Karpas-422 (cell line): ENCODE data around the gene ZNF160. TPM values are rescaled to one million over a fixed set of nuclear protein-coding genes. Genes with fewer than 3 reads are reported as not detected.
"Not testable (repeated sequence)": the region's sequence is repeated elsewhere in the genome, so short reads cannot be mapped to it uniquely, and the experiment has no call there.

Experiments
- DNase-seq: peaks from one replicate; pipeline ENCODE4 v3.0.0-alpha.2; 2015
- H2AFZ ChIP-seq: fragments of 200-600 bp; sonication (generic); 2 replicates; pipeline ENCODE4 v1.6.1; 2014; ENCODE audit warnings: antibody characterized with exemption, low read length, mixed read lengths
- H3K27ac ChIP-seq: fragments of 200-600 bp; sonication (generic); 2 replicates; pipeline ENCODE4 v1.5.1; 2014; ENCODE audit warnings: mild to moderate bottlenecking, low read length, moderate library complexity
- H3K27me3 ChIP-seq: fragments of 200-600 bp; sonication (generic); 2 replicates; pipeline ENCODE4 v1.6.1; 2014; ENCODE audit warnings: low read length, mixed read lengths
- H3K36me3 ChIP-seq: fragments of 200-600 bp; sonication (generic); 2 replicates; pipeline ENCODE4 v1.6.1; 2014; ENCODE audit warnings: low read length, mixed read lengths; ENCODE audit not compliant: insufficient read depth
- H3K4me1 ChIP-seq: fragments of 200-600 bp; sonication (generic); 2 replicates; pipeline ENCODE4 v1.6.1; 2014; ENCODE audit warnings: mild to moderate bottlenecking, low read length, mixed read lengths
- H3K4me2 ChIP-seq: fragments of 200-600 bp; sonication (generic); 2 replicates; pipeline ENCODE4 v1.6.1; 2014; ENCODE audit warnings: low read length, low read depth, mild to moderate bottlenecking; ENCODE audit not compliant: poor library complexity, severe bottlenecking
- H3K4me3 ChIP-seq: fragments of 200-600 bp; sonication (generic); 2 replicates; pipeline ENCODE4 v1.5.1; 2014; ENCODE audit warnings: mild to moderate bottlenecking, antibody characterized with exemption, low read length, mixed read lengths
- H3K79me2 ChIP-seq: fragments of 200-600 bp; sonication (generic); 2 replicates; pipeline ENCODE4 v1.6.1; 2014; ENCODE audit warnings: mild to moderate bottlenecking, low read length, mixed read lengths
- H3K9ac ChIP-seq: fragments of 200-600 bp; sonication (generic); 2 replicates; pipeline ENCODE4 v1.6.0; 2014; ENCODE audit warnings: low read length
- H3K9me2 ChIP-seq: fragments of 200-600 bp; sonication (generic), shearing (Covaris generic); replicated peaks from 2 replicates; pipeline ENCODE4 v1.6.0; 2014; ENCODE audit warnings: mild to moderate bottlenecking, low read length, moderate library complexity; ENCODE audit not compliant: insufficient read depth
- H3K9me3 ChIP-seq: fragments of 300-700, 200-600 bp; sonication (generic); 2 replicates; pipeline ENCODE4 v1.6.1; 2014; ENCODE audit warnings: low read length, mixed read lengths
- H4K20me1 ChIP-seq: fragments of 200-600 bp; sonication (generic); 2 replicates; pipeline ENCODE4 v1.6.1; 2014; ENCODE audit warnings: mild to moderate bottlenecking, antibody characterized with exemption, low read length, low read depth; ENCODE audit not compliant: insufficient read depth
- total RNA-seq: library from RNA; depleted of rRNA; stranded (reverse); fragments of >200 nt; shearing (Covaris generic); gene quantifications from 2 replicates; pipeline ENCODE4 v1.2.3, GENCODE V29; 2014; ENCODE audit warnings: low replicate concordance

Gene ZNF160
- total RNA-seq, 1 experiment from 2014 or later = 122 TPM

DNA sequence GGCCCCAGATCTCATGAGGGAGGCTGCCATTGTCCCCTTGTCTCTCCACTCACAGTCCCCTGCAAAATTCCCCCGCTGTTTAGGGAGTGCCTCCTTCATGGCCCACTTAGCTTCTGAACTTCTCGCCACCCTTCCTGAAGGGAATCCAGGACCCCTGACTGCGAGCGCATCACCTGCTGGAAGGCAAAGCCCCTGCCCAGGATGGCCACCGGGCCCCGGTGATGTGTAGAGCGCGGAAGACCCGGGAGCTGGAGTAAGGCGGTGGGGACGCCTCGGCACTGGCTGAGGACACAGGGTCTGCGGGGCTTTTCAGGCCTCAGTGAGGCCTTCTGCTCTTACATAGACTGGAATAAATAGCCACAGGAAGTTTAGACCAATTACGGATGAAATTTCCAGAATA lies 4.7 kb downstream of the ZNF160 start:
- not testable (repeated sequence) for H3K9ac ChIP-seq, H3K27me3 ChIP-seq, H3K4me3 ChIP-seq, H3K27ac ChIP-seq, H3K9me2 ChIP-seq, H2AFZ ChIP-seq, H3K4me2 ChIP-seq, H3K9me3 ChIP-seq, DNase-seq
- Histone ChIP-seq H3K79me2 (peaks cover 84% of the 10 kb centered on the region), H3K4me1 (peaks cover 12% of the 10 kb centered on the region), H3K36me3 (peaks cover 42% of the 10 kb centered on the region), H4K20me1 (peaks cover 28% of the 10 kb centered on the region)

DNA sequence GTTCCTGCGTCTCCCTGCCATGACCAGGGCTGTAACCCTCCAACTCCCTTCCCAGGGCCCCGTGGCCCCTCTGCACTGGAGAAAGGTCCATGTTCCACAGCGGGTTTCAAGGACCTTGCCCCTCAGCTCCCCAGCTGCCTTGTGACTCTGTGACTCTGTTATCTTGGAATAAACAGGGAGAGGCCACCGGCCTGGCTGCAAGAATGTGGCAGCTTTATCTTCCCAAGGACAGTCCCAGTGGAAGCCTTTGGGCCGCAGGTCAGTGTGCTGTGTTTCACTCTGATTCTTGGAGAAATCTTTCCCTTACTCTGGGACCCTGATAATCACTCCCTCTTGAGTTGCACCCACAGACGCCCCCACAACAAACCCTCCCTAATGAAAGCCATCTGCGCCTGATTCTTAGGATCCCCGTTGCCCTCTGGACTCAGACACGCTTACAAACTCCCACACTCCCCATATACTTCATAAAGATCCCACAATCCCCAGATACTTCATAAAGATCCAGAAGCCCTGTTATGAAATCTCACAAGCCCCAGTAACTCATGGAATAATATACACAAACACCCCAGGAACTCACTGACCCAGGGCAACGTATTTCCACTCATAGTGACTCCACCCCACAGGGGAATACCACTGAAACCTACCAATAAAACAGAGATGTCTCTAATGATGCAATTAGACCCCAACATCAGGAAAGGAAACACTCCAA lies 6.1 kb downstream of the ZNF160 start:
- not testable (repeated sequence) for H2AFZ ChIP-seq
- peaks cover 53% of the 10 kb centered on the region for H3K36me3 ChIP-seq
- peaks cover 88% of the 10 kb centered on the region for H3K79me2 ChIP-seq

DNA sequence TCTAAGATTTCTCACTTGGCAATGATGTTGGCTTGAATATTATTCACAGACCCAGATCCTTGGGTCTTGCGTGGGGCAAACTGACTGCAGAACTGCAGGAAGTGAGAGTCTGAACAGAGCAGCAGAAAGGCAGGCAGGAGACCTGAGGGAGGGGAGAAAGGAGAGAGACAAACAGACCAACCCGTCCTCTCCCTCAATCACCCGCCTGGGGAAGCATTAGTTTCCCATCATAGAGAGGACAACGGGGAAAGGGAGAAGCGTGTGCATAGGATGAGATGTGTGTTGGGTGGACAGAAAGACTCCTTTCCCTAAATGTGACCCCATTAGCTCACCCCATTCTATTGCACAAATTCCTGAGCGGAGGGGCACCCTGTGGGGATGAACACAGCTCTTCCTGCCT lies 6.6 kb downstream of the ZNF160 start:
- H3K4me2 ChIP-seq, H3K9me2 ChIP-seq, H3K9ac ChIP-seq, H3K9me3 ChIP-seq, H3K27me3 ChIP-seq, H2AFZ ChIP-seq, H3K27ac ChIP-seq, DNase-seq, H3K4me1 ChIP-seq, H3K4me3 ChIP-seq: not testable (repeated sequence)
- peaks cover 87% of the 10 kb centered on the region for H3K79me2 ChIP-seq
- H3K36me3 ChIP-seq = peaks cover 58% of the 10 kb centered on the region
- H4K20me1 ChIP-seq = peaks cover 21% of the 10 kb centered on the region

More for the DNA sequence above, 6.1 kb downstream of the ZNF160 start:
- not testable (repeated sequence) for H3K27ac ChIP-seq, H3K4me3 ChIP-seq, H3K9ac ChIP-seq, H3K9me2 ChIP-seq, H3K9me3 ChIP-seq, H3K27me3 ChIP-seq, H3K4me1 ChIP-seq, H3K4me2 ChIP-seq, DNase-seq
- H4K20me1 ChIP-seq = peaks cover 24% of the 10 kb centered on the region

DNA sequence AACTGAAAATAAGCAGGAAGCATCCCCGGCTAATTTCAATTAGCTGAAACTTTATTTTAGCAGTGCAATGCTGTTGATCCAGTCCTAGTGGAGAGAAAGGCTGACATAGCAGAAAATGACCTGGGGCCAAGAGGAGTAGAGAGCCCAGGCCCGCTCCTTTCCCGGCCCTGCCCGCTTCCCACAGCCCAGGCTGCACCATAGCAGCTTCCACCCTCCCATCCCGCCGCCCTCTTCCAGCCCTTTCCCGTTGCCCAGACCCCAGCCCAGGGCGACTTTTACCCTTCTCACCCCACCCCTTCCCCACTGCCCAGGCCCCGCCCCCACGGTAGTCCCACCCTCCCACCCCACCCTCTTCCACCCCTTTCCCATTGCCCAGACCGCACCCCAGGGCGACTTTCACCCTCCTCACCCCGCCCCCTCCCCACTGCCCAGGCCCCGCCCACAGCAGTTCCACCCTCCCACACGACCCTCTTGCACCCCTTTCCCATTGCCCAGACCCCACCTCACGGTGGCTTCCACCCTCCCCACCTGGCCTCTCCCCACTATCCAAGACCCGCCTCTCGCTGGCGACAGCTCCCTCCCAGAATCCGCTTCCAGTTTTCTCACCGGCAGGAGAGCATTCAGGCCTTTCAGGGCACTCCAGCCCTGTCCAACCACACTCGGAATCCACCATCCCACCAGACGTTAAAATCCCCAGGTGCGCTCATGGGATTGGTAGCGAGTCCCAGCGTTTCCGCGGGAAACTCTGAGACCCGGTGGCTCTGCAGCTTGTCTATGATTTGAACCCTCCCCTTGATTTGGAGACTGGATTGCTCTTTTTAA lies 8.3 kb downstream of the ZNF160 start:
- Histone ChIP-seq H3K9ac (no peak overlapping the region), H3K4me3 (no peak overlapping the region), H3K27ac (no peak overlapping the region), H3K4me2 (no peak overlapping the region), H2AFZ (no peak overlapping the region), H3K79me2 (peaks cover 74% of the 10 kb centered on the region), H3K9me3 (no peaks in the 10 kb centered on the region), H3K27me3 (no peaks in the 10 kb centered on the region), H3K9me2 (no peaks in the 10 kb centered on the region), H4K20me1 (peaks cover 19% of the 10 kb centered on the region), H3K36me3 (peaks cover 69% of the 10 kb centered on the region), H3K4me1 (no peaks in the 10 kb centered on the region)
- DNase-seq = no peak

DNA sequence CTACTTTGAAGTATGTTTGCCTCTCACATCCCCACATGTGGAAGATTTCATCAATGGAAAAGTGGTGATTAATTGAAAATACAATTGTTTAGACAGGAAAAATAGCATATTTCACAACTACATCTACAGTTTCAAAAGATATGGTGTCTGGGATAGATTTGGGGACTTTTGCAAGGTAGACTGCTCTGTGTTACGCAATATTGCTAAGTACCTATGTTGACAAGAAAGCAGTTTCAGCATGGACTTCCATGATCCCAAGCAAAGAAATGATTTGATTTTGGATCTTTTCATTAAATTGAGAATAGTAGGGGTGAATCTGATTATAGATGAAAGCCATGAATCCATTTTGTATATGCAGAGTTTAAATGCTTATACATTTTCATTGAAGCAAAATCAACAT lies 10.5 kb downstream of the ZNF160 start:
- no peak overlapping the region for H3K4me3 ChIP-seq
- H3K36me3 ChIP-seq = peaks cover 70% of the 10 kb centered on the region
- no peak overlapping the region for H3K4me2 ChIP-seq
- no peak overlapping the region for H3K27ac ChIP-seq
- H3K79me2 ChIP-seq = peaks cover 64% of the 10 kb centered on the region
- no peaks in the 10 kb centered on the region for H3K27me3 ChIP-seq
- no peak for DNase-seq
- H3K9me2 ChIP-seq = no peaks in the 10 kb centered on the region
- H3K9me3 ChIP-seq = no peaks in the 10 kb centered on the region
- no peaks in the 10 kb centered on the region for H3K4me1 ChIP-seq
- no peak overlapping the region for H3K9ac ChIP-seq
- H2AFZ ChIP-seq = no peak overlapping the region
- peaks cover 5% of the 10 kb centered on the region for H4K20me1 ChIP-seq

DNA sequence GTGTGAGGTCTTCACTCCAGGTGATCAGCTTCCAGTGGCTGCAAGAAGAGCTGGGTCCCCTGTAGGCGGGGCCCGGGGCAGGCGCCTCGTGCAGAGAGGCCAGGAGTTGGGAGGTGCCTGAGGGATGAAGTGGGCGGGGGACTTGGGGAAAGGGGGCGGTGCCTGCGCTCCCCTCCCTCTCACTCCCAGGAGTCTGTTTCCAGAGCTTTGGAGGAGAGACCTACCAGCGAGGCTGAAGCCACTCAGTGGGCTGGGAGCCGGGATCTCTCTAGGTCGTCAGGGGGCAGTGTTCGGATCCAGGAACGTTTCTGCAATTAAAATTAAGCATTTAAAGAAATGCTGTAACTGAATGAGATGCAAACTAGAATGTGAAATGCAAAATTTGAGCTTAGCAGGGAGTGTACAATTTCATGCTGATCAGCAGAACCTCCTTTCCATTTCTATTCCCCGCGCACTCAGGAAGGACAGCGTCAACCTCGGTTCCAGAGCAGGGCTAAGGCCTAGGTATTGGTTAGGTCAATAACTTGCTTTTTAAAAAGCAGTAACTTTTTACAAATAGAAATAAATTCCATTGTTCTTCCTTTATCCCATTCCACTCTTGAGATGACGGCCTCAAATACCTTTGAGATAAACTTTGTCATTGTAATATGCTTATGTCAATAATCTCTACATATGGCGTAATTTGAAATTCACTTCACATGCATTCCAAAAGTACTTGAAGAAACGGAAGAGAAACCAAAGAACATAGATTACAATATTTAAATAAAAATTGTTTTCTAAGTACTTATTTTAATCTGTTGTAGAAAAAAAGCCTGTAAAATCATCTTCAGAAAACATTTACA lies 11.6 kb downstream of the ZNF160 start:
- Histone ChIP-seq H3K9ac (no peak overlapping the region), H4K20me1 (peaks cover 3% of the 10 kb centered on the region), H2AFZ (no peak overlapping the region), H3K9me2 (no peaks in the 10 kb centered on the region), H3K27ac (no peak overlapping the region), H3K9me3 (no peaks in the 10 kb centered on the region), H3K4me1 (no peaks in the 10 kb centered on the region), H3K79me2 (peaks cover 62% of the 10 kb centered on the region), H3K4me2 (no peak overlapping the region), H3K4me3 (no peak overlapping the region), H3K27me3 (no peaks in the 10 kb centered on the region), H3K36me3 (peaks cover 72% of the 10 kb centered on the region)
- DNase-seq = no peak

DNA sequence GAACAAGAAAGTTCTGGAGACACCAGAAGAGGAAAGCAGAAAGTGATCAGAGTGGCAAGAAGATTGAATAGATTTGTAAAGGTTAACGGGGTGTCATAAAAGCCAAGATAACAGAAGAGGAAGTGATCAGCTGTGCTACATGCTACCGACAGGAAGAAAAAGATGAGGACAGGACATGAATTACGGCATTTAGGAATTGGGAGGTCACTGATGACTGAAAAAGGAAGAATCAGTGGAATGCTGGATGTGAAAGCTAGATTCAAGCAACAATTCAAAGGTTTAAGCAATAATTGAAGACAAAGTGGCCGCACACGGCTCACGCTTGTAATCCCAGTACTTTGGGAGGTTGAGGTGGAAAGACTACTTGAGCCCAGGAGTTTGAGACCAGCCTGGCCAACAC lies 15.1 kb downstream of the ZNF160 start:
- Histone ChIP-seq H4K20me1 (0 out of 2 replicates have a peak, but pooled peaks cover 3% of the 10 kb centered on the region), H3K4me1 (no peaks in the 10 kb centered on the region), H3K9me3 (no peaks in the 10 kb centered on the region), H3K36me3 (peaks cover 92% of the 10 kb centered on the region), H3K27me3 (no peaks in the 10 kb centered on the region), H3K79me2 (peaks cover 54% of the 10 kb centered on the region), H3K9ac (no peak overlapping the region), H3K9me2 (no peaks in the 10 kb centered on the region), H2AFZ (no peak overlapping the region), H3K4me2 (no peak overlapping the region), H3K27ac (no peak overlapping the region), H3K4me3 (no peak overlapping the region)
- DNase-seq = no peak

DNA sequence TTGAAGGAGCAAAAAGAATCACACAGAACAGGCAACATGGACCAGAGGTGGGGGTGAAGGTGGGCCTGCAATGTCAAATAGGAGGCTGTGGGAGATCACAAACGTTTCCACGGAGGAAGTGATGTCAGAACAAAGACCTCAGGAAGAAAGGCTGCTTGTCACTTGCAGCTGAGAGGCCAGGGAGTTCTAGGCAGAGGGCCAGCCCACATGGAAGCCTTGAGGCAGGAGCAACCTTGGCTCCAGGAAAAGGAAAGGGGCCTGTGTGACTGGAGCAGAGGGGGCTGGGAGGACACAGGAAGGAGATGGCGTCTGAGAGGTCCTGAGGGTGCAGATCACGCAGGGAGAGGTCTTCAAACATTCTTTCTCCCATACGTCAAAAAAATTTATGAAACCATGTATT lies 16.3 kb downstream of the ZNF160 start:
- Histone ChIP-seq H3K36me3 (peaks cover 93% of the 10 kb centered on the region), H3K27me3 (no peaks in the 10 kb centered on the region), H4K20me1 (0 out of 2 replicates have a peak, but pooled peaks cover 3% of the 10 kb centered on the region), H3K79me2 (peaks cover 55% of the 10 kb centered on the region), H3K9ac (no peak overlapping the region), H3K4me2 (no peak overlapping the region), H3K9me3 (no peaks in the 10 kb centered on the region), H3K4me3 (no peak overlapping the region), H3K27ac (no peak overlapping the region), H2AFZ (no peak overlapping the region), H3K4me1 (no peaks in the 10 kb centered on the region), H3K9me2 (no peaks in the 10 kb centered on the region)
- DNase-seq = no peak
